GM23248 (cell line): Measurements from ENCODE around the gene CD164L2.

Experiments
- EZH2 ChIP-seq: fragments of 200-600 bp; sonication (generic); IDR thresholded peaks from 2 replicates; pipeline ENCODE4 v1.6.1; 2018; ENCODE audit warnings: antibody characterized with exemption, mild to moderate bottlenecking; ENCODE audit not compliant: insufficient read depth, poor library complexity, severe bottlenecking
- EZH2phosphoT487 ChIP-seq: fragments of 200-600 bp; sonication (generic); IDR thresholded peaks from 2 replicates; pipeline ENCODE4 v1.6.1; 2018; ENCODE audit warnings: antibody characterized with exemption, moderate library complexity, mild to moderate bottlenecking, low read depth; ENCODE audit not compliant: insufficient read depth

DNA sequence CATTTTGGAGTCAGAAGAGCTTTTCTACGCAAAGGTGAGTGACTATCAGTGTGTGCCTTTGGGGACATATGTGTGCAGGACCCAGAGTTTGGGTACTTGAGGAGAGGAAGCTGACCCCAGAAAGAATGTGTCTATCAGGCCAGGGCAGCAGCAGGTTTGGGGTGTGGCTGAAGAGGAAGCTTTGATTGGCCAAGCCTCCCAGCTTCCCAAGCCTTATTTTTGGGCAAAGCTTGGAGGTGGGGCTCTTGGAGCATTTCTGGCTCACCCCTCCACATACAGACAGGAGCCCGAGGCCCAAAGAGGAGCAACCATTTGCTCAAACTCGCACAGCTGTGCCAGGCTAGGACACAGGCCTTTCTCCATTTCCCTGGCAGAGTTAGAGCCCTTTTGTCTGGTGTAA is 14.0 kb upstream of the CD164L2 start:
- TF ChIP-seq EZH2 = no peak
- no peak for TF ChIP-seq EZH2phosphoT487
